Urothelium cell line (cell line): ENCODE data around the gene ULK1.

Experiments
- DNase-seq: peaks from one replicate; pipeline ENCODE4 v3.0.0; 2011; ENCODE audit warnings: low spot score, mixed read lengths
- FAIRE-seq: peaks from 2 replicates; lab custom pipeline; 2011; peaks lifted over from hg19 to GRCh38; lab: Jason Lieb, UNC

The ULK1 gene

DNA sequence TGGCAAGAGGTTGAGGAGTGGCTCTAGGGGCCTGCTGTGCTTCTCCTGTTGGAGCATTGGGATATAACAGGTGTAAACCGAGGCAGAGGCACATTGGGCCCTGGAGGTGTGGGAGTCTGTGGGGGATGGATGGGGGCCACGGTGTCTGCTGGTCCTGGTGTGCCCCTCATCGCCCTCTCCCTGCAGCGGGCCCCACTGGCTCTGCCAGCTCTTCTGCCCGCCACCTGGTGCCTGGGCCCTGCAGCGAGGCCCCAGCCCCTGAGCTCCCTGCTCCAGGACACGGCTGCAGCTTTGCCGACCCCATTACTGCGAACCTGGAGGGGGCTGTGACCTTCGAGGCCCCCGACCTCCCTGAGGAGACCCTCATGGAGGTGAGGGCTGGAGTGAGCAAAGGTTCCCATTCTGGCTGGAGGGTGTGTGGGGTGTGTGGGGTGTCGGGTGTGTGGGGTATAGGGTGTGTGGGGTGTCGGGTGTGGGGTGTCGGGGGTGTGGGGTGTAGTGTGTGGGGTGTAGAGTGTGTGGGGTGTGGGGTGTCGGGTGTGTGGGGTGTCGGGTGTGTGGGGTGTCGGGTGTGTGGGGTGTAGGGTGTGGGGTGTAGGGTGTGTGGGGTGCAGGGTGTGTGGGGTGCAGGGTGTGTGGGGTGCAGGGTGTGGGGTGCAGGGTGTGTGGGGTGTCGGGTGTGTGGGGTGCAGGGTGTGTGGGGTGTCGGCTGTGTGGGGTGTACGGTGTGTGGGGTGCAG lies 24.1 kb downstream of the ULK1 start:
- DNase-seq (no peak), FAIRE-seq (peak; percentile 30)

DNA sequence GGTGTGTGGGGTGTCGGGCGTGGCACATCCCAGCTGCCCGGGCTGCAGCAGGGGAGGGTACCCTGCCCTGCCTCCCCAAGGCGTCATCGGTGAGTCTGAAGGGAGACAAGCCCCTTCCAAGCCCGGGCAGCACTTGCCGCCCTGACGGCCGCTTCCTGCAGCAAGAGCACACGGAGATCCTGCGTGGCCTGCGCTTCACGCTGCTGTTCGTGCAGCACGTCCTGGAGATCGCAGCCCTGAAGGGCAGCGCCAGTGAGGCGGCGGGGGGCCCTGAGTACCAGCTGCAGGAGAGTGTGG lies 24.6 kb downstream of the ULK1 start:
- DNase-seq (no peak), FAIRE-seq (no peak)

DNA sequence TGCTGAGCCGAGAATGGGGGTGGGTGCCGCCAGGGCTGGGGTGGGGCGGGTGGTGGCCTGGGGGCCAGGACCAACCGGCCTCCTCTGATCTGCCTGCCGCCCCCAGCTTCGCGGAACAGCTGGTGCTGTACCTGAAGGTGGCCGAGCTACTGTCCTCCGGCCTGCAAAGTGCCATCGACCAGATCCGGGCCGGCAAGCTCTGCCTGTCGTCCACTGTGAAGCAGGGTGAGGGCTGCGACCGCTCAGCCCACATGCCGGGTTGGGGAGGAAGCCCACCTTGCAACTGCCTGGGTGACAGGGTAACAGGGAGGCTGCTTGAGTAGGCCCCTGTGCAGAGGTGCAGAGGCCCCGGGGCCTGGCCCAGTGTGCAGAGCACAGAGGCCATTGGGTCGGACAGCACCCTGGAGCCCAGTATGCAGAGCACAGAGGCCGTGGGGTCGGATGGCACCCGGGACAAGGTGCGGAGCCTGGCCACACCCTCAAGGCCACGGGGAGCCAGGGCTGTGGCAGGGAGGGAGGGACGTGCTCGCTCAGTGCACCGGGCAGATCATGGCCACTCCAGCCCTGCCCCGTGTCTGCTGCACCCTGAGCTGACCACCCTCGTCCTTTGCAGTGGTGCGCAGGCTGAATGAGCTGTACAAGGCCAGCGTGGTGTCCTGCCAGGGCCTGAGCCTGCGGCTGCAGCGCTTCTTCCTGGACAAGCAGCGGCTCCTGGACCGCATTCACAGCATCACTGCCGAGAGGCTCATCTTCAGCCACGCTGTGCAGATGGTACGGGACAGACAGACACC lies 25.1 kb downstream of the ULK1 start:
- DNase-seq = no peak
- FAIRE-seq = no peak

DNA sequence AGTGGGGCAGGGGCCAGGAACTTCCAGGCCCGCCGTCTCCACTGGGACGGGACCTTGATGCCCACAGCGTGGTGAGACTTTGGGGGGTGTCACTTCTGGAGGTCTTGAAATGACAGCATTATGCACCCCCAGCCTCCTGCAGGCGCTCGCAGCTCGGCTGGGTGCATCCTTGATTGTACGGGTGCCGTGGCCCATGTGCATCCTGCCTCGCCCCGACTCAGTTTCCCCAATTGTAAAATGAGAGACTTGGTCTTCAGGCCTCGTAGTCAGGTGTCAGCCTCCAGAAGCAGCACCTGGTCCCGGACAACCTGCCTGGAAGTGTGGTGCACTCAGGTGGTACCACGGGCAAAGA lies 25.7 kb downstream of the ULK1 start:
- no peak for DNase-seq
- no peak for FAIRE-seq

DNA sequence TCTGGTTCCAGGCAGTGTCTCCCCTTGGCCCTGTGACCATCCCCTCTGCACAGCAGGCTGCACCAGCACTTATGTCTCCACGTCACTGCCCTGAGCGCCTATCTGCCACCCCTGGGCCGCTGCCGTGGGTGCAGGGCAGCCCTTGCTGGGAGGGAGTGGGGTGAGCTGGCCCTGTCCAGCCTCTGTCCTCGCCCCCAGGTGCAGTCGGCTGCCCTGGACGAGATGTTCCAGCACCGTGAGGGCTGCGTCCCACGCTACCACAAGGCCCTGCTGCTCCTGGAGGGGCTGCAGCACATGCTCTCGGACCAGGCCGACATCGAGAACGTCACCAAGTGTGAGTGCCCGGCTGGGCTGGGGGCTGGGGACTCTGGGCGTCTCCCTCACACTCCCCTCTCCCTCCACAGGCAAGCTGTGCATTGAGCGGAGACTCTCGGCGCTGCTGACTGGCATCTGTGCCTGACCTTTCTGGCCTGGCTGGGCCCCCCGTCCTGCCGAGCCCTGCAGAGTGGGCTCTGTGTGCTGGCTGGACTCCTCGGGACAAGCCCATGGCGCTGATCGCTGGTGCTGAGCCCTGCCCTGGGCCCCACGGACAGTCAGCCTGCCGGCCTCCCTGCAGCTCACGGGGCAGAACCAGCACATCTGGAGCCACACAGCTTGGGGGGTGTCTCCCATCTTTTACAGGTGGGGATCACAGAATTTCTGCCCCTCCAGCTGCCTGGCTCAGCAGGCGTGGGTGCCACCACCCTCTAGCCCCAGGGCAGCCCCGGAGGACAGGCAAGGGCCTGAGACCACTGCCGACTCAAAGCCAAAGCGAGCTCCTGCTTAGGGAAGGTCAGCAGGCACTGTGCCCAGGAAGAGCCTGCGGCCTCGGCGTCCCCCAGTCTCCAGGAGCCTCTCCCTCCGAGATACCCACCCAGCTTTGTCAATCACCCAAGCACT lies 26.7 kb downstream of the ULK1 start:
- DNase-seq (no peak), FAIRE-seq (no peak)

DNA sequence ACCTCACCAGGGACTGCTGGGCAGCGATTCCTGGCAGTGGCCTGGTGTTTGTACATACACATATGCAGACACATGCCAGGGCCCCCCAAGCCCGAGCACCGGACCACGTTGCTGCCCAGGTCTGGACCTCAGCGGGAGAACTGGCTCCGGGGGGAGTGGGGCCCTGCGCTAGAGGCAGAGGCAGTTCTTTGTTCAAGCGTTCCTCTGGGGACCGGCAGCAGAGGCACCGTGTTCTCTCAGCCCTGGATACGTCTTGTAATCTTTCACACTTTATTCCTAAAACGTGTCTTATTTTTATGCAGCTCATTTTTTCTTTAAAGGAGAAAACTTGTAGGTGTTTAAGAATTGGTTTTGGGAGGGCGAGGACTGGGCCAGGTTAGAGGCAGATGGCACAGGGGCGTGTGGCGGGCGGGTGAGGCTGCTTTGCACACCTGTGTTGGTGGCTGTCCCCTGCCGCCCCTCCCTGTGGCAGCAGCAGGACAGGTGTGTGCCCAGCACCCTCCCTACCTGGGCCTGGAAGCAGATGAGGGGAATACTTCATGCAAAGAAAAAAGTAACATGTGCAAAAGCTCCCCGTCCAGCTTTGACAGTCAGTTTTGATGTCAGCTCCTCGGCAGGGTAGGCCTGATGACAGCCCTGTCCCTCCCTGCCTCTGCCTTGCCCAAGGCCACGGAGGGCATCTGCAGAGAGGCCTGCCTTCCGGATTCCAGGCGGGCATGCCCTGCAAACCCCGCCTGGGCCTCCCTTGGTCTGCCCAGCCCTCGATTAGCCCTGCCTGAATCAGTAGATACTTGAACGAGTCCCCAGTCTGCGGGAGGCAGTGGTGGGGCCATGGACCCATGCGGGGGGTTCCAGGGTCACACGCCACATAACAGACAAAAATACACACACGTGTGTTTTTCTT lies 27.7 kb downstream of the ULK1 start:
- FAIRE-seq = no peak
- no peak for DNase-seq

DNA sequence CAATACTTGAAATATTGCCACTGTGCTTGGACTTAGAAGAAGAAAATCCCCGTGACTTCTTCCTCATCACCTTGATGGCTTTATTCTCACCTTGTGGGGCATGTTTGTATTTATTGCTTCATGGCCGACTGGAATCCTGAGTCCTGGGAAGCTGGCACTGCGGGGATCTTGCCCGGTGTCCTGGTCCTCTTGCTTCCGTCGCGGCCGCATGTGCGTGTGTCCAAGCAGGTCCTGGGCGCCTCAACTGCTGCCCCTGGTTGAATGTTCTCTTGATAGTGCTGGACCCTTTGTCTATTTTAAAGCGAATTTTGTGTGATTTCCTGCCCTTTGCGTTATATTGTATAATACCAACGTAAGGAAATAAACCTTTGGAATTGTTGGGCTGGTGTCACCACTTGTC lies 28.4 kb downstream of the ULK1 start:
- DNase-seq = no peak
- FAIRE-seq = no peak

DNA sequence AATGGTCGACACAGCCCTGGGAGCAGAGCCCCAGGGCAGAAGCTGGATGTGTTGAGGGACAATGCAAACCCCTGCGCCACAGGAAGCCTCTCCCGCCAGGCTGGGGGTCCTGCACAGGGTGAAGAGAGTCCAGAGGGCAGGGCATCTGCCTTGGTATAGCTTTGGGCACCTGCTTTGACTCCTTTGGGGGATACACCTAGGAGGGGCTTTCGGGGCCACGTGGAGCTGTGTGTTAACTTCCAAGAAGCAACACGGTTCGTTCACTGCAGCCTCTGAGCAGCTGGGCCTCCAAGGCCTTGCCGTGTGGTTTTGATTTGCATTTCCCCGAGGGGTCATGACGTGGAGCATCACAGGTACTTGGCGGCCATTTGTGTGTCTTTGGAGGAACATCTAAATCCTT lies 28.8 kb downstream of the ULK1 start:
- DNase-seq = no peak
- FAIRE-seq = no peak

DNA sequence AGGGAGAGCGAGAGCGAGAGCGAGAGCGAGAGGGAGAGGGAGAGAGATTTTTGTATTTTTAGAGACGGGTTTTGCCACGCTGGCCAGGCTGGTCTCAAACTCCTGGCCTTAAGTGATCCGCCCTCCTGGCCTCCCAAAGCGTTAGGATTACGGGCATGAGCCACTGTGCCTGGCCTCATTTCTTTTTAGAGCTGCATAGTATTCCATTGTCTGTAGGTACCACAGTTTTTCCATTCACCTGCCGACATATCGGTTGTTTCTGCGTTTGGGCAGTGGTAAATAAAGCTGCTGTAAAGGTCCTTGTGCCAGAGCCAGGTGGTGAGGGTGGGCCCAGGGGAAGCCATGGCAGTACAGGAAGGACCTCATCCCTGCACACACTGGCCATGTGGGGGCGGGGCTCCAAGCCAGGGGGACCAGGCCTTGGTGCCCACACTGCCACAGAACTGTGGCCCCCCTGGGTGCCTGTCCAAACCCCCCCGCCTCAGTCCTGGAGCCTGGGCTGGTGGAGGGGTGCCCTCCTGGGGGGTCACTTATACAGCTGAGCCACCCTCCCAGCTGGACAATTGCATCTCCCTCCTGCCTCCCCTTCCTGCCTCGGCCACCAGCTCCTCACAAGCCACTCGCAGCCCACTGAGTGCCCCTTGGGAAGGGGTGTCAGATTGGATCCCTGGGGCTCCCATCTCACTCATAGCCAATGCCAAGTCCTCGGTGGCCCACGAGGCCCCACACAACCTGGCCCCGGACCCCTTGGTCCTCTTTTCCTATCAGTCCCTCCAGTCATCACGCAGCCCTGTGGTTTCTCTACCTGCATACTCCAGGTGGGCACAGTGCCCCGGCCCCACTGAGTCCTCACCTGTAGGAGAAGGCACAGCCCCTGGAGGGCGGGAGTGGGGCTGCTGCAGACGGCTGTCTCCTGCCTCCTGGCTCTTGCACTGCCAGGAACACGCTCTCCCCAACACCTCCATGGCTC lies 33.0 kb downstream of the ULK1 start:
- DNase-seq = no peak
- no peak for FAIRE-seq

DNA sequence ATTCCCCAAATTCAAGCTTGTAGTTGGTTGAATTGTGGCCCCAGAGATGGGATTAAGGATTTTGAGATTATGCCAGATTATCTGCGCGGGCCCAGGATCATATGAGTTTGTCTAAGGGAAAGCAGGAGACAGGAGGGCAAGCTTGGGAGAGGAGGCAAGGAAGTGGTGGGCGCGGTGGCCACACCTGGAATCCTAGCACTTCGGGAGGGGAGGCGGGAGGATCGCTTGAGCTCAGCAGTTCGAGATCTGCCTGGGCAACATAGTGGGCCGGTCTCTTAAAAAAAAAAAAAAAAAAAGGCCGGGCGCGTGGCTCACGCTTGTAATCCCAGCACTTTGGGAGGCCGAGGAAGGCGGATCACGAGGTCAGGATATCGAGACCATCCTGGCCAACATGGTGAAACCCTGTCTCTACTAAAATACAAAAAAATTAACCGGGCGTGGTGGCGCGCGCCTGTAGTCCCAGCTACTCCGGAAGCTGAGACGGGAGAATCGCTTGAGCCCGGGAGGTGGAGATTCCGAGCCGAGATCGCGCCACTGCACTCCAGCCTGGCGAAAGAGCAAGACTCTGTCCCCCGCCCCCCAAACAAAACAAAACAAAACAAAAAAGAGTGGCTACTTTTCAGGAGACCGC lies 33.8 kb downstream of the ULK1 start:
- DNase-seq (no peak), FAIRE-seq (no peak)

DNA sequence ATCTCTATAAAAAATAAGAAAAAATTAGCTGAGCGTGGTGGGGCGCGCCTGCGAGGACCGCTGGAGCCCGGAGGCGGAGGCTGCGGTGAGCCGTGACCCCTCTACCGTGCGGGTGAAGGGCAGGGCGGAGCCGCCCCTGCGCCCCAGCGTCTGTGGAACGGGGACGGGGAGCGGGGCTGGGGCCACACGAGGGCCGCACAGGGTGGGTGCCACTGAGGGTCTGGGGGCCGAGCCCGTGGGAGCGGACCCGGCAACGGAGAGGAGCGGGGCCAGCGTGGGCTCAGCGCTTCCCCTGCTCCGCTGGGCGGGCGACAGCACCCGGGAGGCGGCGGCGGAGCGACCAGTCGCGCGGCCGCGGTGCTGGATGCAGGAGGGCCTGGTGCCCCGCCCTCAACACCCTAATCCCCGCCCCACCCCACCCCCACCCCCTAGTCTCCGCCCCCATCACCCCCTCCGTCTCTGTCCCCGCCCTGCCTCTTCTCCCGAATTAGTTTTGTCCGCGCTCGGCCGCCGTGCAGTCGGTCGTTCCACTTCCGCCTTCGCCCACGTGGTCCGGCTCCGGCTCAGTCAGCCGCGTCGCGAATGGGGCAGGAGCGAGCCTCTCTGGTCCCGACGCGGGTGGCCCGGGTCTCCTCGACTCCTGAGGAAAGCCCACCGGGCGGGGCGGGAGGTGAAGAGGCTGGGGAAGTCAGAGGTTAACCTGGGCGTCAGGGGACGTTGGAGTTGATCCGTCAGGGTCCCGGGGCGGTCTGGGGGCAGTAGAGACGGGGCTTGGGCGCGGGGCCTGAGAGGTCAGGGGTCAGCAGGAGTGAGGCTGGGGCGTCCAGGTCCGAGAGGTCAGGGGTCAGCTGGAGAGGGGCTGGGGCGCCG lies 34.5 kb downstream of the ULK1 start, which contains the start of gene PUS1:
TSS of gene PUS1 (plus strand) at position 566 of the 870 bp plus-strand sequence. CDS start 447 bp downstream, outside the sequence.
- FAIRE-seq (peak; percentile 68), DNase-seq (peak; percentile 97)

DNA sequence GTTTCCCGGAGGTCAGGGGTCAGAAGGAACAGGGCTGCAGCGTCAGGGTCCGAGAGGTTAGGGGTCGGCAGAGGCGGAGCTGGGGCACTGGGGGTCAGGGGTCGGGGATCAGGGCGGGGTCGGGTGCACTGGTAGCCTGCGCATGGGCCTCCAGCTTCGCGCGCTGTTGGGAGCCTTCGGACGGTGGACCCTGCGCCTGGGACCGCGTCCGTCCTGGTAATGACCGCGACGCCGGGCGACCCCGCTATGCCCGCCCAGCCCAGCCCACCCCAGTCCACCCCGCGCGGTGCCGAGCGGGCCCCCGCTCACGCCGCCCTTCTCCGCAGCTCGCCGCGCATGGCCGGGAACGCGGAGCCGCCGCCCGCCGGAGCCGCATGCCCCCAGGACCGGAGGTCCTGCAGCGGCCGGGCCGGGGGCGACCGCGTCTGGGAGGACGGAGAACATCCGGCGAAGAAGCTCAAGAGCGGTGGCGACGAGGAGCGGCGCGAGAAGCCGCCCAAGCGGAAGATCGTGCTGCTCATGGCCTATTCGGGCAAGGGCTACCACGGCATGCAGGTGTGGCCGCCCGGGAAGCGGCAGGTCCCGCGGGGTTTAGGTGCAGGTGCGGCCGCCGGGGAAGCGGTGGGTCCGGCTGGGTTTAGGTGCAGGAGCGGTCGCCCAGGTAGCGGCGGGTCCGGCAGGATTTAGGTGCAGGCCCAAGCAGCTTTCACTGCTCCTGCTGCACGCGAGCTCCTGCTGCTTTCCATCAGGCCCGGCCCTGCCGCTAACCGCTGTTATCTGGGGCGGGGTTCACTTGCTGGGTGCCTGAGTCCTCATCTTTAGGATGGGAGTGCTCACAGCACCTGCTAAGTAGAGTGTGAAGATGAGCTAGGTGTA lies 35.4 kb downstream of the ULK1 start:
- FAIRE-seq = no peak
- DNase-seq = no peak

DNA sequence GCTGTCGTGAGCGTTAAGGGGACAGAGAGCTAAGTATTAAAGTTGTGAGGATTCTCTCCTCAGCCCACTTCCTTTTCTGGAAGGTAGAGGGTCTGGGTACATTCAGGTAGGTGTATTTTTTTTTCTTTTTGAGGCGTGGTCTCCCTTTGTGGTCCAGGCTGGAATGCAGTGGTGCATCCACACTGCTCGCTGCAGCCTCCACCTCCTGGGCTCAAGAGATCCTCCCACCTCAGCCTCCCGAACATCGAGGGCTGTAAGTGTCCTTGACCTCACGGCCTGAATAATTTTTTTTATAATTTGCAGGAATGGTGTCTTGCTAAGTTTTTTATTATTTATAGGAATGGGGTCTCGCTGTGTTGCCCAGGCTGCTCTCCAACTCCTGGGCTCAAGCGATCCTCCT lies 36.1 kb downstream of the ULK1 start:
- DNase-seq (no peak), FAIRE-seq (no peak)

DNA sequence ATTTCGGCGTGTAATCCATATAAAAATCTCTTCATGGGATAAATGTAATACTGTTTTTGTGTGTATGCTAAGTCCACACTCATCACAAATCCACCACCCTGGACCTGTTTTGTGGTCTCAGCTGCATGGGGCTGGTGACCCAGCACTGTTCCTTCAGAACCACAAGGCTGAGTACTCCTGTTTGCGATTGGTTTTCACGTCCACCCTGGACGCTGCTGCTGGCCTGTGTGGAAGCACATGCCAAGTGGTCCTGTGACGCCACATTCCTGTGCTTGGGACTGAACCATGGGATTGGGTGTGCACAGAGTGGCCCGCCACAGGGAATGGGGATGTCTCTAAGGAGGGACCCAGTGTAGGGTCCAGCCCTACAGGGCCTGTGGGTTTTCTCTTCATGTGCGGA lies 39.0 kb downstream of the ULK1 start:
- DNase-seq (no peak), FAIRE-seq (no peak)

DNA sequence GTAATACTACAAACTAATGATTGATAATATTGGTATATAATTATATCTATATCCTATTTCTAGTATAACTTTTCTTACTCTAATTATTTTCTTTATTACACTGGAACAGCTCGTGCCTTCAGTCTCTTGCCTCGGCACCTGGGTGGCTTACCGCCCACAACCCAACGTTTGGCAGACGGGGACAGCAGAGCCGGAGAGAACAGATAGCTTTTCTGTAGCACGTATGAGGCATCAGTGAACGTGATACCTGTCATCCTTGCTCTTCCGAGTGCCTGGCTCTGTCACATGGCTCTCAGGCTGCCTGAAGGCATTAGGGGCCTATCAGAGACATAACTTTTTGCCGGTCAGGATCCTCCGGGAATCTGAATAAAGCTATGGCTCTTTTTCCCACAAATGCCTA lies 40.1 kb downstream of the ULK1 start:
- no peak for FAIRE-seq
- no peak for DNase-seq

DNA sequence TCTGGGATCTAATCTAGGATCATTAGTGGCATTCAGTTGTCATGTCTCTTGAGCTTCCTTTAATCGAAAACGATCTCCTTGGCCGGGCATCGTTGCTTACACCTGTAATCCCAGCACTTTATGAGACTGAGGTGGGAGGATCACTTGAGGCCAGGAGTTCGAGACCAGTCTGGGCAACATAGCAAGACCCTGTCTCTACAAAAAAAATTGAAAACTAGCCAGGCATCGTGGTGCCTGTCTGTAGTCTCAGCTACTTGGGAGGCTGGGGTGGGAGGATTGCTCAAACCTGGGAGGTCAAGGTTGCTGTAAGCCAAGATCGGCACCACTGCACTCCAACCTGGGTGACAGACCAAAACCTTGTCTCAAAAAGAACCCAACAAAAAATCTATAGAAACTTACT lies 43.7 kb downstream of the ULK1 start:
- FAIRE-seq = no peak
- no peak for DNase-seq

DNA sequence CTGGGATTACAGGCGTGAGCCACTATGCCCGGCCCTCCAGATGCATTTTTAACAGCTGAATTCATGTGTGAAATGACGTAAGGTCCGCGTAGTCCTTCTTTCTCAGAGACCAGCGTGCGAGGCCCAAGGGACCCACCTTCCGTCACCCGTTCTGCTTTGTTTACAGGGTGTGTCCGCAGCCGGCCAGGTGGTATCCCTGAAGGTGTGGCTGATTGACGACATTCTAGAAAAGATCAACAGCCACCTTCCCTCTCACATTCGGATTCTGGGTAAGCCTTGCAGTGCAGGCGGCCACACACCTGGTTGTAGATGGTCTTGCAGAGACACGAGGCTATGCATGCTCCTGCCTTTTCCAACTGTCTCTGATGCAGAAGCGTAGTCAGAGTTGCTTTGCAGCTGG lies 44.6 kb downstream of the ULK1 start:
- FAIRE-seq (no peak), DNase-seq (no peak)
